CD4-positive, alpha-beta memory T cell (primary cell): ENCODE data around the gene C5AR1. TPM values are rescaled to one million over a fixed set of nuclear protein-coding genes. Genes with fewer than 3 reads are reported as not detected.

ENCODE experiments used
- CTCF ChIA-PET: fragments of 350-600 bp; sonication (Branson Sonifier 250); formaldehyde crosslinking; loops from one replicate; lab custom pipeline; 2021; ENCODE audit warnings: inconsistent platforms; ENCODE audit not compliant: partially characterized antibody; lab: Charles Lee
- POLR2A ChIA-PET: fragments of 350-600 bp; sonication (Branson Sonifier 250); formaldehyde crosslinking; loops from one replicate; lab custom pipeline; 2021; ENCODE audit not compliant: partially characterized antibody; lab: Charles Lee
- DNase-seq, 5 donors: peaks; one replicate each; pipeline versions ENCODE4 v3.0.0 to v3.0.0-alpha.2; 2020 to 2022; ENCODE audit warnings: mixed read lengths in 1 of 5
- H3K27ac ChIP-seq: one replicate; pipeline ENCODE4 v1.7.0; 2013; ENCODE audit warnings: low read depth, low read length
- H3K27me3 ChIP-seq: 2 replicates; pipeline ENCODE4 v1.7.0; 2013; ENCODE audit warnings: mild to moderate bottlenecking, low read length, moderate library complexity; ENCODE audit not compliant: insufficient read depth
- H3K36me3 ChIP-seq: 2 replicates; pipeline ENCODE4 v1.7.0; 2013; ENCODE audit warnings: mild to moderate bottlenecking, low read length, moderate library complexity; ENCODE audit not compliant: insufficient read depth
- H3K4me1 ChIP-seq: 2 replicates; pipeline ENCODE4 v1.7.0; 2013; ENCODE audit warnings: mild to moderate bottlenecking, low read length, moderate library complexity; ENCODE audit not compliant: insufficient read depth
- H3K4me3 ChIP-seq, 2 donors: one replicate each; pipeline ENCODE4 v1.7.0; 2013; ENCODE audit warnings: low read length in 2 of 2, mild to moderate bottlenecking in 1 of 2
- H3K9me3 ChIP-seq, 2 donors: one replicate each; pipeline ENCODE4 v1.7.0; 2013; ENCODE audit warnings: low read length in 2 of 2, control low read depth in 1 of 2; ENCODE audit not compliant: control insufficient read depth in 1 of 2
- H3K27ac Mint-ChIP-seq, 7 donors: one replicate each; pipeline ENCODE4 v1.8.0; 2020 to 2021; ENCODE audit warnings: mixed read lengths in 7 of 7, mild to moderate bottlenecking in 6 of 7, inconsistent platforms in 3 of 7, moderate library complexity in 3 of 7
- H3K27me3 Mint-ChIP-seq, 2 donors: one replicate each; pipeline ENCODE4 v1.8.0; 2020 to 2021; ENCODE audit warnings: mixed read lengths in 2 of 2
- H3K36me3 Mint-ChIP-seq, 2 donors: one replicate each; pipeline ENCODE4 v1.8.0; 2020 to 2021; ENCODE audit warnings: mixed read lengths in 2 of 2, inconsistent platforms in 1 of 2, mild to moderate bottlenecking in 1 of 2
- H3K4me1 Mint-ChIP-seq, 4 donors: one replicate each; pipeline ENCODE4 v1.8.0; 2020 to 2021; ENCODE audit warnings: mixed read lengths in 4 of 4, mild to moderate bottlenecking in 1 of 4
- H3K4me3 Mint-ChIP-seq, 8 donors: one replicate each; pipeline ENCODE4 v1.8.0; 2020 to 2021; ENCODE audit warnings: mixed read lengths in 8 of 8, mild to moderate bottlenecking in 7 of 8, moderate library complexity in 6 of 8, inconsistent platforms in 3 of 8
- H3K9me3 Mint-ChIP-seq, 8 donors: one replicate each; pipeline ENCODE4 v1.8.0; 2020 to 2021; ENCODE audit warnings: mixed read lengths in 8 of 8, mild to moderate bottlenecking in 5 of 8, inconsistent platforms in 3 of 8, moderate library complexity in 1 of 8
- intact Hi-C: fragments of 100-400 bp; cut with micrococcal nuclease; formaldehyde crosslinking; loops from one replicate; pipeline ENCODE4 v1.15.1; 2023
- polyA plus RNA-seq, 2 donors: library from polyadenylated mRNA; unstranded; fragments of 300-500 nt; fragmentation: Illumina TruSeq; gene quantifications; one replicate each; pipeline ENCODE4 v1.2.3, GENCODE V29; 2021
- total RNA-seq, 2 experiments: library from RNA; stranded (reverse); gene quantifications; one replicate each; pipeline ENCODE4 v1.2.3, GENCODE V29; 2021

Gene C5AR1
- total and polyA plus RNA-seq, 4 experiments from 2014 or later: 4.1 to 4.6 TPM; not detected in 2

GRCh38 chr19:47309038-47309437 is 623 bp upstream of the C5AR1 start:
- Mint-ChIP-seq H3K27me3 (peaks cover 8 to 11% of the 10 kb centered on the region in 2 donors), H3K4me1 (peaks cover 3 to 7% (median 5%) of the 10 kb centered on the region in 4 donors), H3K27ac (no peak overlapping the region), H3K4me3 (no peak overlapping the region), H3K9me3 (no peaks in the 10 kb centered on the region), H3K36me3 (no peaks in the 10 kb centered on the region)
- DNase-seq: no peak
- H3K9me3 ChIP-seq: no peaks in the 10 kb centered on the region
- ChIA-PET POLR2A (no interaction called here), CTCF (interaction anchor here (1.1 to 2.0 kb wide), 2 partner anchors 12 to 82 kb away, joined by 4 to 11 read pairs; no protein-coding TSS in a partner anchor)
- H3K27me3 ChIP-seq: no peaks in the 10 kb centered on the region
- intact Hi-C loops: no loop called here
- peaks cover 2% of the 10 kb centered on the region for H3K4me1 ChIP-seq
- no peak overlapping the region for H3K27ac ChIP-seq
- no peaks in the 10 kb centered on the region for H3K36me3 ChIP-seq
- no peak overlapping the region for H3K4me3 ChIP-seq

DNA sequence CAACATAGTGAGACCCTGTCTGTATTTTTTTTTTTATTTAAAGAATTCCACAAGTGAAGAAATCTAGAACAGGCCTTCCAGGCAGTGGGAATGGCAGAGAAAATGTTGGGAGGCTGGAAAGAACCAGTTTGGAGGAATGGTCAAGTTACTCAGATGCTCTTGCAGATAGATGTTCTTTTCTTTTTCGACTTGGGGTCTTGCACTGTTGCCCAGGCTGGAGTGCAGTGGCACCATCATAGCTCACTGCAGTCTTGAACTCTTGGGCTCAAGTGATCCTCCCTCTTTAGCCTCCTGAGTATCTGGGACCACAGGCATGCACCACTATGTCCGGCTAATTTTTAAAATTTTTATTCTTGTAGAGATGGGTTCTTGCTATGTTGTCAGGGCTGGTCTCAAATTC is 662 bp downstream of the C5AR1 start:
- Histone ChIP-seq H3K4me1 (no peaks in the 10 kb centered on the region), H3K27me3 (no peaks in the 10 kb centered on the region), H3K9me3 (no peaks in the 10 kb centered on the region), H3K4me3 (no peak overlapping the region), H3K27ac (no peak overlapping the region), H3K36me3 (no peaks in the 10 kb centered on the region)
- H3K27ac Mint-ChIP-seq: no peak overlapping the region
- ChIA-PET POLR2A (no interaction called here), CTCF (no interaction called here)
- no peak for DNase-seq
- no peaks in the 10 kb centered on the region for H3K36me3 Mint-ChIP-seq
- peaks cover 8% of the 10 kb centered on the region in 2 donors for H3K27me3 Mint-ChIP-seq
- peaks cover 1 to 2% (median 2%) of the 10 kb centered on the region in 4 donors for H3K4me1 Mint-ChIP-seq
- intact Hi-C loops: no loop called here
- no peaks in the 10 kb centered on the region for H3K9me3 Mint-ChIP-seq
- no peak overlapping the region for H3K4me3 Mint-ChIP-seq

- no peaks in the 10 kb centered on the region for H3K36me3 ChIP-seq
- no peak overlapping the region for H3K27ac Mint-ChIP-seq
- no peaks in the 10 kb centered on the region for H3K4me1 Mint-ChIP-seq
- no peaks in the 10 kb centered on the region for H3K4me1 ChIP-seq
- H3K9me3 ChIP-seq: no peaks in the 10 kb centered on the region
- no peak overlapping the region for H3K4me3 Mint-ChIP-seq
- intact Hi-C loops: no loop called here
- no peaks in the 10 kb centered on the region for H3K36me3 Mint-ChIP-seq
- no peak overlapping the region for H3K27ac ChIP-seq
- CTCF ChIA-PET: no interaction called here
- POLR2A ChIA-PET: no interaction called here
- peaks cover 6 to 8% of the 10 kb centered on the region in 2 donors for H3K27me3 Mint-ChIP-seq
- H3K4me3 ChIP-seq: no peak overlapping the region
- DNase-seq: no peak
- no peaks in the 10 kb centered on the region for H3K9me3 Mint-ChIP-seq
- no peaks in the 10 kb centered on the region for H3K27me3 ChIP-seq
Measured at GRCh38 chr19:47310819-47311218, 1.2 kb downstream of the C5AR1 start.

- ChIA-PET CTCF (no interaction called here), POLR2A (no interaction called here)
- no peaks in the 10 kb centered on the region for H3K4me1 ChIP-seq
- H3K27ac ChIP-seq: no peak overlapping the region
- H3K4me1 Mint-ChIP-seq: peaks cover 0 to 2% (median 0%) of the 10 kb centered on the region in 4 donors
- no peaks in the 10 kb centered on the region for H3K27me3 ChIP-seq
- intact Hi-C loops: no loop called here
- DNase-seq: no peak
- no peaks in the 10 kb centered on the region for H3K36me3 Mint-ChIP-seq
- H3K36me3 ChIP-seq: no peaks in the 10 kb centered on the region
- no peak overlapping the region for H3K4me3 Mint-ChIP-seq
- peaks cover 3 to 5% of the 10 kb centered on the region in 2 donors for H3K27me3 Mint-ChIP-seq
- peak overlapping the region in 1 of 7 donors; percentile 46 for H3K27ac Mint-ChIP-seq
- H3K4me3 ChIP-seq: no peak overlapping the region
- peaks cover 0 to 2% (median 0%) of the 10 kb centered on the region in 8 donors for H3K9me3 Mint-ChIP-seq
- H3K9me3 ChIP-seq: no peaks in the 10 kb centered on the region
Measured at GRCh38 chr19:47312366-47313006, 2.8 kb downstream of the C5AR1 start.

- Histone ChIP-seq H3K36me3 (no peaks in the 10 kb centered on the region), H3K27me3 (no peaks in the 10 kb centered on the region), H3K27ac (no peak overlapping the region), H3K4me1 (no peaks in the 10 kb centered on the region), H3K9me3 (no peaks in the 10 kb centered on the region), H3K4me3 (no peak overlapping the region)
- Mint-ChIP-seq H3K36me3 (no peaks in the 10 kb centered on the region), H3K4me3 (no peak overlapping the region), H3K27ac (peak overlapping the region in 2 of 7 donors; percentile 38 to 53), H3K27me3 (peaks cover 3 to 7% of the 10 kb centered on the region in 2 donors), H3K9me3 (peaks cover 0 to 2% (median 0%) of the 10 kb centered on the region in 8 donors), H3K4me1 (peaks cover 0 to 2% (median 0%) of the 10 kb centered on the region in 4 donors)
- DNase-seq: no peak
- ChIA-PET CTCF (interaction anchor here (0.6 to 2.0 kb wide), 2 partner anchors 78 to 553 kb away, joined by 3 to 6 read pairs; no protein-coding TSS in a partner anchor), POLR2A (no interaction called here)
- intact Hi-C loops: no loop called here
Measured at GRCh38 chr19:47313754-47314295, 4.2 kb downstream of the C5AR1 start.

DNA sequence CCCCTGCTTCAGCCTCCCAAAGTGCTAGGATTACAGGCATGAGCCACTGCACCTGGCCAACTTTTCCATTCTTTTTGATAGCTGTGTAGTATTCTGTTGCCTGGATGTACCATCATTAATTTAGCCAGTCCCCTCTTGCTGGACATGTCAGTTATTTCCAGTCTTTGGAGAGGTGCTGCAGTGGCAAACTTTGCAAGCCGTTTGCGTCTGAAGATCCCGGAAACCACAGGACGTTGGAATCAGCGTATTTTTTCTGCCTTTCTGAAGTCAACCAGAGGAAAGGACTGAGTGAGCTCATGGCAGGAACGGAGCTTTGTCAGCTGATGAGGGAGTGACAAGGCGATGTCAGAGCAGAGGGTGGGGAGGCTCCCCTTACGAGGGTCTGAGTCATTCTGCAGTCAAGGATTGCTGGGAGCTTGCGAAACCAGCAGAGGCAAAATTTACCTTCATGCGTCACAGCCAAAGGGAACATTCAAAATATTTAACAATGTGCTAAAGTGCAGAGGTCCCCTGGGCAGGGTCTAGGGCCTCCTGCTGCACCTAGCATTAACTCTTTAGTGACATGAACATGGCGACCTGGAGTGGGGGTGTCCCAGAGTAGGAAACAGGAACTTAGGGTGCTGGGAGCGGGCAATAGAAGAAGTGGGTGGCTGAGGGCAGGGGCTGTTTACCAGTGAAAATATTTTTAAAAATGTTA is 5.6 kb downstream of the C5AR1 start:
- Histone ChIP-seq H3K27ac (no peak overlapping the region), H3K9me3 (no peaks in the 10 kb centered on the region), H3K27me3 (no peaks in the 10 kb centered on the region), H3K4me3 (no peak overlapping the region), H3K36me3 (no peaks in the 10 kb centered on the region), H3K4me1 (no peaks in the 10 kb centered on the region)
- ChIA-PET POLR2A (no interaction called here), CTCF (interaction anchor here (2.0 kb wide), 1 partner anchor 76 kb away, joined by 6 read pairs; no protein-coding TSS in a partner anchor)
- Mint-ChIP-seq H3K36me3 (no peaks in the 10 kb centered on the region), H3K9me3 (peaks cover 0 to 2% (median 0%) of the 10 kb centered on the region in 8 donors), H3K4me3 (no peak overlapping the region), H3K27ac (no peak overlapping the region), H3K4me1 (peaks cover 0 to 2% (median 0%) of the 10 kb centered on the region in 4 donors), H3K27me3 (peaks cover 5 to 11% of the 10 kb centered on the region in 2 donors)
- intact Hi-C loops: no loop called here
- no peak for DNase-seq

GRCh38 chr19:47316513-47316912 is 6.9 kb downstream of the C5AR1 start:
- H3K4me1 ChIP-seq: no peaks in the 10 kb centered on the region
- no peak for DNase-seq
- no peaks in the 10 kb centered on the region for H3K9me3 ChIP-seq
- H3K36me3 ChIP-seq: no peaks in the 10 kb centered on the region
- peaks cover 0 to 2% (median 0%) of the 10 kb centered on the region in 4 donors for H3K4me1 Mint-ChIP-seq
- CTCF ChIA-PET: interaction anchor here (1.9 kb wide), 1 partner anchor 20 kb away, joined by 5 read pairs; no protein-coding TSS in a partner anchor
- H3K9me3 Mint-ChIP-seq: peaks cover 0 to 2% (median 0%) of the 10 kb centered on the region in 8 donors
- H3K27me3 Mint-ChIP-seq: peaks cover 10 to 18% of the 10 kb centered on the region in 2 donors
- H3K36me3 Mint-ChIP-seq: no peaks in the 10 kb centered on the region
- H3K4me3 ChIP-seq: no peak overlapping the region
- H3K27me3 ChIP-seq: no peaks in the 10 kb centered on the region
- no peak overlapping the region for H3K27ac ChIP-seq
- POLR2A ChIA-PET: no interaction called here
- H3K27ac Mint-ChIP-seq: no peak overlapping the region
- no peak overlapping the region for H3K4me3 Mint-ChIP-seq
- intact Hi-C loops: no loop called here
